GM12878 (cell line): ENCODE data around the gene ABCG1.

Experiments used
- ELK1 ChIP-seq: IDR thresholded peaks from 2 replicates; pipeline ENCODE4 v1.6.1; 2012; ENCODE audit warnings: low read depth, low read length, improper control_type of control experiment
- NR2C2 ChIP-seq: IDR thresholded peaks from 2 replicates; pipeline ENCODE4 v1.6.1; 2011; ENCODE audit warnings: borderline replicate concordance, low read depth; ENCODE audit not compliant: control insufficient read depth, insufficient read length
- NR2F1 ChIP-seq: fragments of 450-650 bp; conservative IDR thresholded peaks from 2 replicates; pipeline ENCODE4 v1.6.1; 2017; ENCODE audit warnings: mild to moderate bottlenecking

GRCh38 chr21:42272984-42273600, 54.2 kb downstream of the ABCG1 start:
- TF ChIP-seq NR2C2 (no peak), ELK1 (no peak), NR2F1 (no peak)
